HG02763 (cell line): ENCODE results near the gene KCNQ1.

ENCODE experiments used
- ATAC-seq: cut with Tn5 transposase; IDR thresholded peaks from one replicate; pipeline ENCODE4 v1.9.1; 2021; ENCODE audit warnings: mild to moderate bottlenecking, moderate library complexity; ENCODE audit not compliant: unreplicated experiment

The KCNQ1 gene

DNA sequence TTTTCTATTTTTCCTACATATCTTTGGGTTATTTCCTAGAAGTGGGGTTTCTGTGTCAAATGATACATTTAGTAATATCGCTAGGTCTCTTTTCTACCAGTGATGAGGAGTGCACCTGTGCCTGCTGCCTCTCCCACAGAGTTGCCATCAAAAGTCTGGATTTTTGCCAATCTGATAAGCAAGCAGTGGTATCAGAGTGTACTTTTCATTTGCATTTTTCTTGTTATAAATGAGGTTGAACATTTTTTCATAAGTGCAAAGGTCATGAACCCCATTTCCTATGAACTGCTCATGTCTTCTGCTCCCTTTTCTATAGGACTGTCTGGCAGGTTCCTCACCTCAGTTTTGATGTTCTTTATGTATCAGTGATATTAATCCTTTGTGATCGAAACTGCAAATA, 2.2 kb upstream of the KCNQ1 start:
- no peak for ATAC-seq

DNA sequence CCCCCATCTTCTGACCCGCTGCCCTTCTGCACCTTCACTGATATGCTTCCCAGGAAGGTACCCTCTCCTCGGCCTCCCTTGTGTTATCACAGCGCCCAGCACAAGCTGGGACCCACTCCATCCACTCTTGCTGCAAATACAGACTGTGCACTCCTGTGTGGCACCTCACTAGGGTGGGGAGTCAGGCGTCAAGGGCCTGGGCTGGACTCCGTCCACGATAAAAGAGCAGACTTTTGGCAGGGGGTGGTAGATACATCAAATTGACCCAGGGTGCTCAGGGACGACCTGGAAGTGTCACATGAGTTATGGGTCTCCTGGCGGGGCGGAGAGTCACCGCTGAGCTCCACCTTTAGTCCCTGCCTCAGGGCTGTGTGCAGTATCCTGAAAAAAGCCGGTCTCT, 1.4 kb upstream of the KCNQ1 start:
- no peak for ATAC-seq

DNA sequence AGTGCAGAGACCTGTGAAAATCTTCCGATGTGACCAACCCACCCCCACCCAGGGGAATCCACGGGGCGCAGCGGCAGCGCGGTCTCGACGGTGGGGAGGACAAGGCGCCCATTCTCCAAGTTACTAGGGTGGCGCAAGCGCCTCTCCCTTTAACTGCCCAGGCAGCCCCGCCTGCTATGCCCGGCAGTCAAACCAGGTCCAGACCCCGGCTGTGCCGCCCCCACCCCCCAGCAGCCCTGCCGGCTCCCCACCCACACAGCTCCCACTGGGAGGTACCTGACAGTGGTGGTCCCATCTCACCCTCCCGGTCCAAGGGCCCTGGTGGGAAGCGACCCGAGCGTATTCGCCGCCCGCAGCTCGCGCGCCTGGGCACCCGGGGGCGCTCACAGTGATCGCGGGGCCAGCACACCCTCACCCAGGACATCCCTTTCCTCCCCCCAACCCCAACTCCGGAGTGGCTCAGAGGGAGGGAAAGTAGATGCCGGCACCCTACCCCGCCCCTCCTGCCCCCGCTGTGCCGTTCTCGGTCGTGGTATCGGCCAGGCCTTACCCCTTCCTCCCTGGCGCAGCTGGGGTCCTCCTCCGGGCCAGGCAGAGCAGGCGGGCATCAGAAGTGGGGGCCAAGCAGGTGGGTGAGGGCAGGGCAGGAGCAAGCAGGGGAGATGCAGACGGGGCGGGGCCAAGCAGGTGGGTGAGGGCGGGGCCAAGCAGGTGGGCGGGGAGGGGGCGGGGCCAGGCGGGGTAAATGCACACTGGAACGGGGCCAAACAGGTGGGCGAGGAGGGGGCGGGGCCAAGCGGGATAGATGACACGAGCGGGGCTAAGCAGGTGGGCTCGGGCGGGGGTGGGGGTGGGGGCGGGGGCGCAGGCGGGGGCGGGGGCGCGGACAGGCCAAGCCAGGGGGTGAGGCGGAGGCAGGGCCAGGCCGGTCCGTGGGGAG, 657 bp upstream of the KCNQ1 start, which contains the start of gene TRPM5:
TRPM5 (minus strand) TSS at position 634 of the 940 bp plus-strand sequence. CDS start 21,478 bp downstream, outside the sequence.
- no peak for ATAC-seq

DNA sequence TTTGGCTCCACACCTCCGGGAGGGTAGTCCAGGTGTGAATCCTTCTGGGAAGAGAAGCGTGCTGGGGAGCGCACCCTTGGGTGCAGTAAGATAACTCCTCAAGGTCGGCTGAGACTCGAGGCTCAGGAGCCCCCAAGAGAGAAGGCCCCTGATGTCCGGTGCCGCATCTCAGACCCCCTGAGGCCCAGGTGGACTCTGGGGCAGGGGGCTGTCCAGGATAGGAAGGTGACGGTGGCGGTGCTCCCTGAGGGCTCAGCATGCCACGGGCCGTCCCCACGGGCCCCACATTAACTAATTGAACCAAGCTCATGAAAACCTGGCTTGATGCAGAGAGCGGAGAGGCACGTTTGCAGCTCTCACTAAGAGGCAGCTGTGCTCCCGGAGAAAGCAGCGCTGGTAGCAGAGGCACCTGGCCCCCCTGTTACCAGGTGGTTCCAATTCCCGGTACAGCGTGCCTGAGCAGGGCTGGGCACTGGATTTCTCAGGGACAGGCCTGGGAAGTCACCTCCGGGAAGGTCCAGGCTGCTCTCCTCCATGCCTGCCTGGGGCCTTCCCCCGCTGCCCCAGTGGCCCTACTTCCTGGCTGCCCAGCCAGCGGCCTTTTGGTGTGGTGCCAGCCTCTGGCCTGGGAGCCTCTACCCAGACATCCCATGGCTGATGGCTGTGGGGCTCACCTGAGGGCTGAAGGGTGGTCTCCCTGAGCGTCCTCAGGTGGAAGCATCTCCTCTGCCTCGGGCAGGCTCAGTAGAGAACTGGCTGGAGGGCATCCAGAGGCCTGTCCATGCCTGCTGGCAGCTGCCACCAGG, 1.1 kb downstream of the KCNQ1 start:
- ATAC-seq, result no peak

DNA sequence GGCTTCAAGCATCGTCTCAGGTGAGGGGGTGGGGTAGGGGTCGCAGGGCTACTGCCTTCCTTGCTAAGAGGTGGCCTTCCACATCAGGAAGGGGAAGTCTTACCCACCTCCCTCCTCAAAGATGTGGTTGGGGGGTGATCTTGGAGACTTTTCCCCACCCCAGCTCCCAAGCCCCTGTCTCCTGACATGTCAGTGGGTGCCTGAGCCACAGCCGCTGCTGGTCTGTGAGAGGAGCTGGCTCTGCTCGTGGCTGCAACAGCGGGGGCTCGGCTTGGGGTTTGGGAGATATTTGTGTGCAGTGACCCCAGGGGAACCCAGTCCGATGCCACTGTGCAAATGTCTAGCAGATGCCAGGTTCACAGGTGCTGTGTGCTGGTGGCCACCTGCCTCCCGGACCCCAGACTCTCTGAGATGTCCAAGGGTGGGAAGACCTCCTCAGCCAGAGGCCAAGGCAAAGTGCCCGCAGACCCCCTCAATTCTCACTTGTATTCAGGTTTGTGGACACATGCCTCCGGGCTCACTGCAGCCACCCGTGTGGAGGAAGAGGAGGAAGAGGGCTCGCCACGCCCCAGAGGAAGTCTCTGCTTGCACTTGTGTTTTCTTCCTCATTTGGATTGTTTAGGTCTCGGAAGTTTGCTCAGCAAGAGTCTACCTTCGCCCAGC, 1.9 kb downstream of the KCNQ1 start:
- ATAC-seq, result no peak

DNA sequence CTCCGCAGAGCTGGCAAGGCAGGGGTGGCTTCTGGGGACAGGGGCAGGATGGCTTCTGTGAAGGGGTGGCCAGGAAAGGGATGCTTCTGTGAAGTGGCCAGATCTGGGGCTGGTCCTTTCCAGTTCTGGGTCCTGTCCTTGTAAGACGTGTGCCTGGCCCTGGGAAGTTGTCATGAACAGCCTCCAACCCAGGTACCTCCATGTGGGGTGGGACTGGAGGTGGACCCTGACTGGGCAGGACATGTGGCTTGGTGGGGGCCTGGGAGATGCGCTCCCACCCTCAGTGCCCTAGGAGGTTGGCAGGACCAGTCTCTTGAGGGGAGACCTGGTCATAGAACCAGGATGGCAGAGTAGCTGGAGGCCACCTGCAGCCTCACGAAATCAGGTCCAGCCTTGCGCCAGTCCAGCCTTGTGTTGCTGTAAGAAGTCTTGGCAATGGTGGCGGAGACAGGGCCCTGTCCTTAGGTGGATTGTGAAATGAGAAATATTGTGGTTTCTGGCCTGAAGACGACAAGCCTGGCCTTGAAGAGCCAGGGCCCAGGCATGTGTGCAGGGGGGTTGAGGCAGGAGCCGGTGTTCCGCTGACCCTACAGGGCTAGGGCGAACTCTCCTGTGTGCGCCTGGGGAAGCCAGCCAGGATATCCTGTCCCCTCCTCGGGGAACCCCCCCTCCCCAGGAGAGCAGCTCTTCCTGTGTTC, 2.6 kb downstream of the KCNQ1 start:
- ATAC-seq, result no peak

DNA sequence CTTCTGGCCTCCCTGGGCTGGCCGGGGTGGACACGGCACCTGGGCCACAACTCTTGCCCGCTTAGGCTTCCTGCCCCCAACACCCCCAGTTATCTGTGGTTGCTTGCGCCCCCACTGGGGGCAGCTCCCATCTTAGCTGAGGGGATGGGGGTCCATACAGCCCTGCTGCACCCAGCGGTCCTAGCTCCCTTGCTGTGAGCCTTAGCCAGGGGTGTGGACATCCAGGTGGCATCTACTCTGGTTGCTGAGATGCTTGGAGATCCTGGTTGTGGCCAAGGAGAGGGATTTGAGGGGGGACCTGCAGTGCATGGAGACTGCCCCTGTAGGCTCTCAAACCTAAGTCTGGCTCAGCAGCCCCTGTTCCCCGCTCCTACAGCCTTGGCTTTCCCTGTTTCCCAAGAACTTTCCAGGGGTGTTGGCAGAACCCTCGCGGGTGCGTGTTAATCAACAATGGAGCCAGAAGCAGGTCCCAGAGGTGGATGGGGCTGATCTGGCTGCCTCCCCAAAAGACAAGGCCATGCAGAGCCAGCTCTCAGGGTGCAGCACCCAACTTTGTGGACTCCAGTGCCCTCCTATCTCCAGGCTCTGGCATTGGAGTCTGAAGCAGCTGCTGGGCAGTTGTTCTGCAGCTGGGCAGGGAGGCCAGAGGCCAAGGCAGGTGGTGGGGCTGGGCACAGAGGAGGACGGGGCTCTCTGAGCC, 3.3 kb downstream of the KCNQ1 start:
- ATAC-seq, result no peak

DNA sequence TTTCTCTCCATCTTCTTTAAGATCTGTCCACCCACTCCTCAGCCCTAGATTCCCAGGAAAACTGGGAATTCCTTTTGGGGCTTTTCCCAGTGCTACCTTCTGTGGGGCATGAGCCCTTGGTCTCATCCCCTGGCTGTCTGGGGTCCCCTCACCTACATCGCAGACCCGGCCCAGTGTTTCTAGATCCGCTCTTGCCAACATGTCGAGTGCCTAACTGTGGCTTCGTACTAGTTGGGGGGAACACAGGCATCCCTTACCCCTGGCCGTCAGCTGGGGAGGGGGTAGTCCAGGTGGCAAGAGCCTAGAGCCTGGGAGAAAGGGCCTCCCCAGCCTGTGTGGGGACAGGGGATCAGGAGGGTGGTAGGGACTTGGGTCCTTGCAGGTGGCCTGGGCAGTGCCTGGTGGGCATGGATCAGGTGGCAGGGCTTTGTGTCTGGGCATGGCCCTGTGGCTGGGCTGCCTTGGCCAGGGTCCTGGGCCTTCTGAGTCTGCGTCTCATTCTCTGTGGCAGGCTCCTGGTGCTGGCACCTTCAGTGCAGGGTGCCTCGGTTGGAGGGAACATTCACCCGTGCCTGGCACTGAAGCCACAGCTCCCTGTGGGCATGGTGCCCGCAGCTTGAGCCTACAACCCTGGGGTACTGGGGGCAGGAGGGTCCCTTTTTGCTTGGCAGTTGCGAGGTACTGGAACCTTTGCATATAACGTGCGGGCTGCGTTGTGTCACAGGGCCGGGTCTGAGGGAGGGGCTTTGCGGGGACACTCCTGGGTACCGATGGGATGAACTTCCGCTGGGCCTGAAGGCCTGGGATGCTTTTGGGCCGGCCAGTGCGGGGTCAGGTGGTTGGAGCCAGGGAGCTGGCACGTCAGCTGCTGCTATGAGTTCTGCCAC, 4.1 kb downstream of the KCNQ1 start:
- ATAC-seq, result no peak

DNA sequence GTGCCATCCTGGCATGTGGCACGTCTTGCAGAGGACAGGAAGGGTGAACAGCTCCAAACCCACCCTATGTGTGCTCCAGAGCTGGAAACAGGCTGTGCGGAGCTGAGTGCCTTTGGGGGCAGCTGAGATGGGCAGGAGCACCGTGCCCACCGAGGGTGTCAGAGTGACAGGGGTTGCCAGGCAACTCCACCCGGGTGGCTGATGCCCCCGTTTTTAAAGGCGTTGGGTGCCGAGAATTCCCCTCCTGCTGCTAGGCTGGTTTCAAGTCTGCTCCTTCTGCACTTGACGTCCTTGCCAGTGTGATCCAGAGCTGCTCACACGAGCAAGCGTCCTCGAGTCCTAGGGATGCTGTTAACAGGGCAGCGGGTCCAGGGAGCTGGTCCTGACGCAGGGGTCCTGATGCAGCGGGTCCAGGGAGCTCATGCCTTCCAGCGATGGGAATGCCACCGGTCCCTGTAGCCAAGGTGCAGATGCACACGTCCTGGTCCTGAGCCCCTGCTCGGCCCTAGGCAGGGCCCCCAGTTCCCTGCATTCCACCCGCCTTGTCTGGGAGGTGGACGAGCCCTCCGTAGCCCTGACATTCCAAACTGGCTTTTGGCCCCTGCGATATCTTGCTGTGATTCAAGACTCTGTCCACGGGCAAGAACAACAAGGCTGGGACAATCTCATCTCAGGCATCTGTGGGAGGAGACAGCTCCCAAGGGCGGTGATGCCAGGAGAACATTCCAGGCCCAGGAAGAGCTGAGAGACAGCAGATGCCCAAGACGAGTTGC, 4.9 kb downstream of the KCNQ1 start:
- no peak for ATAC-seq

DNA sequence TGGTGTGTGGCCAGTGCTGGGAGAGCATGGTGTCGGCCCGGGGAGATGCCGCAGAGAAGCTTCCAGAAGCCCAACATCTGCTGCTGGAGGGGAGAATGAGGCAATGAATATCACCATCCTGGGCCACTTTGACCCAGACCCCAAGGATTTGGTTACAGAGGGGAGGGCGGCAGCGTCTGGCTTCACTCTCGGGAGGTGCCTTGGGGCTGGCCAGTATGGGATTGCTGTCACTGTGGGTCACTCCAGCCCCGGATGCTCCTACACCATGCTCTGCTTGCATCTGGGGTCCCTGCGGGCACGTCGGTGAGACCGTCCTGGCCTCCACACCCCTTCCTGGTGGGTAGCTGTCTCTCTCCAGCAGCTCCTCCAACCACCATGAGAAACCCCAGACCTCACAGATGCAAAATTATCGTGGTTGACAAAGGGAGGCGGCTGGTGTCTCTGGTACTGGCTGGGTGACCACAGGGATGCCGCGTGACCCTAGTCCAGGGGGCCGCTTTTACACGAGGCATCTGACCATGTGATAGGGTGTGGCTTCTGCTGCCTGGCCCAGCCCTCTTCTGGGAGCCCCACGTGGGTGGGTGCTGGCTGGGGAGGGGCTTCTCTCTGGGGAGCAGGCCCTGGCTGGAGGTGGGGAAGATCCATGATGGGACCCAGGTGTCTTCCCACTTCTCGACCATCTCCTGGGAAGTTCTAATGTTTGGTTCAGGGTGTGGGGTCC, 5.7 kb downstream of the KCNQ1 start:
- no peak for ATAC-seq

DNA sequence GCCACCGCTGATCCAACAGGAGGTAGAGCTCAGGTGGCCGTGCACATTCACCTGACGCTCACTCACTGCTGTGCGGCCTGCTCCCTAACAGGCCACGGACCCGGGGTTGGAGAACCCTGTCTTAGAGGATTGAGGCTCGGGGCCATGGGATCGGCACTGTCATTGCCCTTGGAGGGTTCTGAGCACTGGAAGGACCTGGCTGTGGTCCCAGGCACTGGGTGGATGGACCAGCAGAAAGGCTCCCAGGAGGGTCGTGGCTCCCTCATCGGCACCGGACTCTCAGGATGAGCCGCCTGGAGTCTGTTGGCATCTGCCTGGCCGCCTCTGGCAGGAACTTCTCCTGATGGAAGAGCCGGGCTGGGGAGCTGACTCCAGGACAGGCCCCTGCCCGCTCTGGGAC, 6.5 kb downstream of the KCNQ1 start:
- ATAC-seq, result no peak

DNA sequence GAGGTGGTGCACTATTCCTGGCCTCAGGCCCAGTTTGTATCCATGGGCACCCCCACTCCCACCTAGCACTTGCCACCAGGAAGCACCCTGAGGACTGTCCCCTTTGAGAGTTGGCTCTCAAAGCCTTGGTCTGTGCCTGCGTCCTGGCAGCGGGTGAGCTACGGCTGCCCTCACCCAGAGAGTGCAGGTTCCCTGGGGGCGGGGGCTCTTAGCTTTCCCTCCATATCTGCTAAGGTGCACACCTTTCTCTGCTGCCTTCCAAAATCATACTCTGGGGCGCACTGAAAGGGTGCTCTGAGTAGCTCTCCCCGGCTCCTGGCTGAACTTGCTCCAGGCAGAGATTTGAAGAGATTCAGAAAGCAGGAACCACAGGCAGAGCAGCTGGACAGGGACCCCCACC, 7.1 kb downstream of the KCNQ1 start:
- ATAC-seq, result no peak

DNA sequence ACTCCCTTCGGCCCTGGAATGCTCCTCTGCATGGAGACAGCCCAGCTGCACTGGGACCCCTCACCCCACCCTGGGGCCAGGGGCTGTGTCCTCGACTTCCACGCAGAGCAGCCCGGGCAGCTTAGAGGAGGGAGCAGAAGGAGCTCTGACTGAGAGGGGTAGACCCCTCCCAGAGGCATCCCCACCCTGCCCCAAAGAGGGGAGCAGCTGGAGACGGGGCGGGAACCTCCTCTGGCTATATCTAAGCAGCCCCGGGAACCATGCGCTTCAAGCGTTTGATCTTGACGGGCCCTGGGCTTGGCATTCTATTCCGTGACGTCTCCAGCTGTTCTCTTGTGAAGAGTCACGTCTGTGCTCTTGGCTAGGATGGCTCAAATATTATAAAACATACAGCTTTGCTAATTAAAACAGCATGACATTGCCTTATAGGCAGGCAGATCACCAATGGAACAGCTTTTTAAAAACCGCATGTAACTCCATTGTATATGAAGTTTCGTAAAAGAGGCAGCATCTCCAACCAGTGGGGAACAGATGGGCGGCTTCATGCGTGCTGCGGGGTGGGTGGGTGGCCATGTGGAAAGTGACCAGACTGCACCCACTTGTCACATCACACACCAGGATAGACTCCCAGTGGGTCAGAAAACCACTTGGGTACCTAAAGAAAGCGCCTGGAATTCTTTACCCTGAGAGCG, 7.7 kb downstream of the KCNQ1 start:
- no peak for ATAC-seq

DNA sequence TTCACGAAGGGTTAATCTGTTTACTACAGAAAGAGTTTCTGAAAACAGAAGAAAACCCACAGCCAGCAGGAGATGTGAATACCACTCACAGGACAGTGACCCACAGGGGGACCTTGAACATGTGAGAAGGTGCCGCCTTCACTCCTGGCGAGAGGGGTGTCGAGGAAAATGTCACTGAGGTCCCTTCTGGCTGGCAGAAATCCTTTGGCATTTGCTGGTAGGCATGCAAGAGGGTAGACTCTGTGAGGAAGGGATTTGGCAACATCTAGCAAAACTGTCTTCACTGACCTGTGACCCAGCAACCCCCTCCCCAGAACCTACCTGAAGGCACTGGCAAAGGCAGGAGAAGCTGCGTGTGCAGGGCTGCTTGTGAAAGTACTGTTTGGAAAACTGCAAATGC, 8.6 kb downstream of the KCNQ1 start:
- no peak for ATAC-seq

DNA sequence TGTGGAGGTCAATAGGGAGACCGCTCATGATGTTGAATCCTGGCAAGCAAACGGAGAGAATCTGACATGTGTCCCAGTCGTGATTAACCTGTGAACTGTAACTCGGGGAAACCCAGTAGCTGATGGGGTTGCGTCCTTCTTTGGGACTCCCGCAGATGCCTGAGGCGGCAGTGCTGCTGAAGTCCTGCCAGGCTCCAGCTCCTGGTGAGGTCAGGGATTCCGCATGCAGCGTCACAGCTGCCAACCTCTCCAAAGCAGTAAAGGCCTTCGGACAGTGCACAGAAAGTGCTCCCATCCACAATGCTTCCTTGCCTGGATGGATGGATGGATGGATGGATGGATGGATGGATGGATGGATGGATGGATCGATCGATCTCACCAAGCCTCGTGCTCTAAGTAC, 13.5 kb downstream of the KCNQ1 start:
- ATAC-seq, result no peak

DNA sequence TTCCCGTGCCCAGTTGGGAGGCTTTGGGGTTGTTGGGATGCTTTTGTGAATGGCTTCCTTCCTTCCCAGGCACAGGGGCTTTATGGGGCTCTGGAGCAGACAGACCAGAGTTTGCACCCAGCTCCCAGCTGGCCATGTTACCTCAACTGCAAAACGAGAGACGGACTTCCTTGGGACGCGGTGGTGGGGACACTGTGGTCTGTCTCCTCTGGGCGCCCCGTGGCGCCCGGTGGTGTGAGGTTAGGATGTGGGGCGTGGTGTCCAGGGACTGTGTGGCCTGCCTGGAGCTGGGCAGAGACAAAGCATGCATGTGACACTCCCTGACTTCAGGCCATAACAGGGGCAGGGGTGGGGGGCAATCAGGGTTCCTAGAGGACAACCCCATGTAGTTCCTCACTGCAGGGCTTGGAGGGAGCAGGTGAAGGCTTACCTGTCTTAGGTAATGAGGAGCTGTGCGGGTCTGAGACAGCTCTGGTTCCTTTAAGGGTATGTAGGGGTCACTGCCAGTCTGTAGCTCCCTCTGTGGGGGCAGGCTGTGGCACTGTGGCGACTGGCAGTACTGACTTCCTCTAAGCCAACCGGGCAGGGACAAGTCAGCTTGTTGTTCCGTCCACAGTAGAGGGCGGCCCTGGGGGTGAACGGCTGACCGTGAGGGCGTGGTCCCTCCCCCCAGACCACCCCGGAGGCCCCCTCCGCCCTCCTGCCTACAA, 14.4 kb downstream of the KCNQ1 start:
- ATAC-seq, result no peak
